AG04449 (cell line): ENCODE measurements around the gene SLC25A25.

Experiments used
- CTCF ChIA-PET: fragments of 350-600 bp; formaldehyde crosslinking; extraction: SDS; loops from one replicate; lab custom pipeline; 2021; ENCODE audit warnings: antibody characterized with exemption; lab: Yijun Ruan, JAX
- POLR2A ChIA-PET: fragments of 400-600, 350-600 bp; formaldehyde crosslinking; extraction: SDS; loops from one replicate; lab custom pipeline; 2020; ENCODE audit warnings: antibody characterized with exemption, inconsistent platforms; lab: Yijun Ruan, JAX
- DNase-seq: peaks from one replicate; pipeline ENCODE4 v3.0.0-alpha.2; 2010; ENCODE audit warnings: low read depth, low spot score
- H3K4me3 ChIP-seq: 2 replicates; pipeline ENCODE4 v1.5.1; 2011; ENCODE audit warnings: low read depth, mild to moderate bottlenecking, control low read depth, low read length
- CTCF ChIP-seq: IDR thresholded peaks from one replicate; pipeline ENCODE4 v1.5.1; 2011; ENCODE audit warnings: mild to moderate bottlenecking, moderate library complexity, low read length, control low read depth, inconsistent platforms; ENCODE audit not compliant: insufficient read depth; ENCODE audit errors: missing control alignments

The SLC25A25 gene

GRCh38 chr9:128098297-128099230 is 30.5 kb downstream of the SLC25A25 start:
- TF ChIP-seq CTCF: no peak
- peak; percentile 96 for DNase-seq
- CTCF ChIA-PET: interaction anchor here (1.1 to 15.3 kb wide), 6 partner anchors 17 to 156 kb away, joined by 3 to 264 read pairs (median 5); no protein-coding TSS in a partner anchor
- H3K4me3 ChIP-seq: peak overlapping the region; percentile 72
- POLR2A ChIA-PET: interaction anchor here (0.6 to 2.0 kb wide), 11 partner anchors 9 to 177 kb away, joined by 3 to 7 read pairs (median 4); partner anchors contain the start of genes NAIF1 and SLC25A25

- POLR2A ChIA-PET: interaction anchor here (0.6 to 2.0 kb wide), 10 partner anchors 8 to 156 kb away, joined by 3 to 7 read pairs (median 4); partner anchors contain the start of genes NAIF1 and SLC25A25
- H3K4me3 ChIP-seq: peak overlapping the region; percentile 72
- CTCF ChIA-PET: interaction anchor here (0.6 to 15.3 kb wide), 7 partner anchors 12 to 157 kb away, joined by 3 to 264 read pairs (median 4); no protein-coding TSS in a partner anchor
- no peak for DNase-seq
- TF ChIP-seq CTCF: no peak
Measured at GRCh38 chr9:128099231-128099931, 31.3 kb downstream of the SLC25A25 start.

- H3K4me3 ChIP-seq: peak overlapping the region; percentile 72
- no peak for DNase-seq
- POLR2A ChIA-PET: interaction anchor here (0.6 to 1.7 kb wide), 6 partner anchors 9 to 156 kb away, joined by 3 to 4 read pairs (median 3); partner anchors contain the start of genes EEIG1 and SLC25A25
- CTCF ChIA-PET: interaction anchor here (0.6 to 15.3 kb wide), 8 partner anchors 8 to 157 kb away, joined by 3 to 264 read pairs (median 4); no protein-coding TSS in a partner anchor
- no peak for TF ChIP-seq CTCF
Measured at GRCh38 chr9:128099932-128100491, 32.0 kb downstream of the SLC25A25 start.

DNA sequence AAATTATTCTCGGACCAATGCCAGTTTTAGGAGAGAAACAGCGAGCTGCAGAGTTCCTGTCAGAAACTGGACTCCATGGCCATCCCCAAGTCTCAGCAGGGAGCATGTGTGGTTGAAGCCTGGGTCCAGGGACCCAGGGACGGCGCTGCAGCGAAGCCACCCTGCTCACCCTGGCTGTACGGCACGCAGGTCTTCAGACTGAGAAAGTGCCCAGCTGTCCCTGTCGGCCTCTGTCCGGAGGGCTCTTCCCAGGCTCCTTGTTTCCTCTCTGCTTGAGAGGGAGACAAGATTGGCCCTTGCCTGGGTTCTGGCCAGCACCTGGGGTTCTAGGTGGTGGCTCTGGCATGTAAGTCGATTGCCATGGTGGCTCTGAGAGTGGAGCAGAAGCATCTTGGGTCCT is 32.5 kb downstream of the SLC25A25 start:
- H3K4me3 ChIP-seq: no peak overlapping the region
- DNase-seq: no peak
- ChIA-PET POLR2A (interaction anchor here (0.8 to 1.2 kb wide), 2 partner anchors 9 to 120 kb away, joined by 3 to 4 read pairs; partner anchors contain the start of gene EEIG1), CTCF (interaction anchor here (1.1 to 15.3 kb wide), 6 partner anchors 9 to 158 kb away, joined by 3 to 264 read pairs (median 10); no protein-coding TSS in a partner anchor)
- no peak for TF ChIP-seq CTCF

DNA sequence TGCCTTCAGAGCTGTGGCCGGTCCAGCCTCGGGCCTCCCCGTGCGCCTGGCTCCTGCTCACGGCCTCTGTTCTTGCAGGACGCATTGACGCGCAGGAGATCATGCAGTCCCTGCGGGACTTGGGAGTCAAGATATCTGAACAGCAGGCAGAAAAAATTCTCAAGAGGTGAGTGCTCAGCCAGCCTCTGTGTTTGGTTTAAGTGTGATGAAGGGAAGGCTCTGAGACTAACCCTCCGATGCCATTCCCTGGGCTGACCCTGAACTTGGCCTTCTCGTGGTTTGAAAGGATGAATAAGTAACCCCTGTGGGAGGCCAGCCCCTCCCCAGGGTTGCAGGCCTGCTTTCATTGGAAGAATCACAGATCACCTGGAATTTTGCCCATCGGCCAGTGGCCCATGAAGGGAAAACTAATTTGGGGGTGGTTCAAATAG is 33.2 kb downstream of the SLC25A25 start:
- POLR2A ChIA-PET: interaction anchor here (0.8 kb wide), 1 partner anchor 120 kb away, joined by 3 read pairs; the partner anchor contains the start of gene EEIG1
- no peak overlapping the region for H3K4me3 ChIP-seq
- no peak for DNase-seq
- CTCF ChIA-PET: interaction anchor here (1.2 to 15.3 kb wide), 5 partner anchors 10 to 159 kb away, joined by 3 to 264 read pairs (median 15); no protein-coding TSS in a partner anchor
- no peak for TF ChIP-seq CTCF
